HG03354 (cell line): ENCODE data around the gene ZNF175.

Source experiments
- ATAC-seq: cut with Tn5 transposase; IDR thresholded peaks from one replicate; pipeline ENCODE4 v1.9.1; 2021; ENCODE audit warnings: mild to moderate bottlenecking; ENCODE audit not compliant: unreplicated experiment, poor library complexity, severe bottlenecking

The ZNF175 gene

DNA sequence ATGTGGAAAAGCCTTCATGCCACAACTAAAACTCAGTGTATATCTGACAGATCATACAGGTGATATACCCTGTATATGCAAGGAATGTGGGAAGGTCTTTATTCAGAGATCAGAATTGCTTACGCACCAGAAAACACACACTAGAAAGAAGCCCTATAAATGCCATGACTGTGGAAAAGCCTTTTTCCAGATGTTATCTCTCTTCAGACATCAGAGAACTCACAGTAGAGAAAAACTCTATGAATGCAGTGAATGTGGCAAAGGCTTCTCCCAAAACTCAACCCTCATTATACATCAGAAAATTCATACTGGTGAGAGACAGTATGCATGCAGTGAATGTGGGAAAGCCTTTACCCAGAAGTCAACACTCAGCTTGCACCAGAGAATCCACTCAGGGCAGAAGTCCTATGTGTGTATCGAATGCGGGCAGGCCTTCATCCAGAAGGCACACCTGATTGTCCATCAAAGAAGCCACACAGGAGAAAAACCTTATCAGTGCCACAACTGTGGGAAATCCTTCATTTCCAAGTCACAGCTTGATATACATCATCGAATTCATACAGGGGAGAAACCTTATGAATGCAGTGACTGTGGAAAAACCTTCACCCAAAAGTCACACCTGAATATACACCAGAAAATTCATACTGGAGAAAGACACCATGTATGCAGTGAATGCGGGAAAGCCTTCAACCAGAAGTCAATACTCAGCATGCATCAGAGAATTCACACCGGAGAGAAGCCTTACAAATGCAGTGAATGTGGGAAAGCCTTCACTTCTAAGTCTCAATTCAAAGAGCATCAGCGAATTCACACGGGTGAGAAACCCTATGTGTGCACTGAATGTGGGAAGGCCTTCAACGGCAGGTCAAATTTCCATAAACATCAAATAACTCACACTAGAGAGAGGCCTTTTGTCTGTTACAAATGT, 16.4 kb downstream of the ZNF175 start:
- ATAC-seq, result no peak

- no peak for ATAC-seq
These were observed 18.4 kb downstream of the ZNF175 start for GRCh38 chr19:51589511-51589910.

GRCh38 chr19:51590441-51590840, 19.4 kb downstream of the ZNF175 start:
- no peak for ATAC-seq

GRCh38 chr19:51592521-51592920, 21.4 kb downstream of the ZNF175 start:
- no peak for ATAC-seq

DNA sequence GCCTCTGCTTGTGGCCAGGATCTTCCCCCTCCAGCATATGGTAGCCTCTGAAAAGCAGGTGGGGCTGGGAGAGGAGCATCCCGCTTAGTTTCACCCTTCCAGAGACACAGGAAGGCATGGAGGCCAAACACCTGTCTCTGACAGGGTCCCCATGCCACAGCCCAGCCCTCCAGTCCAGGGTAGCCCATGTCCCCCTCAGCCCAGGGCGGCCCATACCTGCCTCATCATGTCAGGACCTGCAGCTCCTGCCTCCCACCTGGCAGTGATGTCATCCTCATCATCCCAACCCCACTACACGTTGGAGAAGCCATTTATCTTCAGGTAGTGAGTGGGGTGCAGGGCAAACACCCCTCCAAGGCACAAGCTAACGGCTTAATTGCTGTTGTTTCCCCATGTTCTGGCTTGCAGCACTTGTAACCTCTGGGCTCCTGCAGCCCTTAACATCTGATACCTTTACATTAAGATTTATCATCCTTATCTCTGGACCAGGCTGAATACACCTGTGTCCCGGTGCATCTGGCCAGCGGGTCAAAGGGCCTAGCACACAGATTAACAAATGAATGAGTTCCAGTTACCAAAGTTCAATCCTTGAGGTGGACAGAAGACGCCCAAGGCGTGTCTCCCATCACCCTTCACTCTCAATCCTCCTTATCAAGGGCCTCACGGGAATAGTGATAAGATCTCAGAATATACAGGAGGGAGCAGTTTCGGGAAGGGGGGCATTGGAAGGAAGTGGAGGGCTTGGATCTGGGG, 22.2 kb downstream of the ZNF175 start:
- ATAC-seq, result no peak

DNA sequence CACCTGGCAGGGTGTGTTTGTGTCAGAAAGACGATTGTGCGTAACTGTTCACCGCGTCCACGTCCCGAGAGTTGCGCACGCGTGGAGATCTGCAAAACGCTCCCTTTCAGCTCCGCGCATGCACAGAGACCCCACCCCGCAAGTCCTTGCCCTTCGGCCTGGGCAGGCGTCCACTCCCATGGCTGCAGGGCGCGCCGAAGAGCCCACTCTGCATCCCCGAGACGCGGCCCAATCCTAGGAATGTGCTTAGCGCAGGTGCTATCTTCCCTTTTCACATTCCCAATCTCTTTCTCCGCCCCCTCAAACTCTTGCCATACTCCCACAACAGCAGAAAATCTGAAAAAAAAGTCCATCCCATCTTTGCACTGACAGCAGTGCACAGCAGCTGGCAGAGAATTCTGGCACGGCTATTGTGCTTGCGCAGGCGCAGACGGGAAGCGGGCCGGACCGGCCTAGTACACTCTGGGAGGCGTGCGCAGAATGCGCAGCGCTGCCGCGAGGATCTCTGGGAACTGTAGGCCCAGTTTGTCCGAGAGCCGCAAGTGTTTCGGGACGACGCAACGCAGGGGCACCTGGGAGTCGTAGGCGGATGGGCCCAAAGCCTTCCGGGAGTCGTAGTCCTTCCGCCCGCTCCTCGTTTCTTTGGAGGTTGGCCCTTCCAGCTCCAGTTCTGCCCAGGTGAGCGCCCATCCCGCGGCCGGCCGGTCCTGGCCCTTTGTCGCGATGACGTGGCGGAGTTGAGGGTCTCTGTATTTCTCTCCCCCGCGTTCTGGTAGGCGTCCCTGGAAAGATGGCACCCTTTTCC, 23.1 kb downstream of the ZNF175 start:
- peak; percentile 99 for ATAC-seq

- ATAC-seq, result peak; percentile 7
These were observed 23.7 kb downstream of the ZNF175 start for GRCh38 chr19:51594774-51595109.

GRCh38 chr19:51595190-51596175, 24.4 kb downstream of the ZNF175 start:
- ATAC-seq, result no peak

DNA sequence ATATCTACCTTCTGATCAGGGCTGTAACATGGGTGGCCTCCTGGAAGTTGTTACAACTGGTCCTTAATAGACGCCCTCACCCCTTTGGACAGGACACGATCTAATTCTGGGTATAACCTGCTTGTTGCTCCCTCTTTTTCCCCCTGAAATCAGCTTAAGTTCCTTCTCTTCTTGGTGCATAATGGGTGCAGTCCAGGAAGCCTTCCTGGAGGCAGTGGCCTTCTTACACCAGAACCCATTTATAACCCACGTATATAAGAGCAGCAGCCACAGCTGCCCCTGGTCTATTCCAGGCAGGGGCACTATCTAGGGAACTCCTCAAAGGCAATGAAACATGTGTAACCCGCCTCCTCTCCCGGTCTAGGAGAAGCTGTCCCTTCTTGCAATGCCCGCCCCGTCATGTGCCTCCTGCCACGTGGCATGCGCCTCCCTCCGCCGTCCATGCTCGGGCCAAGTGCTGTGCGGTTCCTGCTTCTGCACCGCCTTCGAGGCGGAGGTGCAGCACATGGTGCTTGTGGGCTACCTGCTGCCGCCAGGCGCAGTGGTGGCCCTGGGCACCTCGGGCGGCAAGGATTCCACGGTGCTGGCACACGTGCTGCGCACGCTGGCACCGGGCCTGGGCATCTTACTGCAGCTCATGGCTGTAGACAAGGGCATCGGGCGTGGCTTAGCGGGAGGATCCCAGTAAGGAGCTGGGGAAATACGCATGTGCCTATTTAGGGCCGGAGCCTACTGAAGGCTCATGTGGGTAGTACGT, 27.3 kb downstream of the ZNF175 start:
- no peak for ATAC-seq

DNA sequence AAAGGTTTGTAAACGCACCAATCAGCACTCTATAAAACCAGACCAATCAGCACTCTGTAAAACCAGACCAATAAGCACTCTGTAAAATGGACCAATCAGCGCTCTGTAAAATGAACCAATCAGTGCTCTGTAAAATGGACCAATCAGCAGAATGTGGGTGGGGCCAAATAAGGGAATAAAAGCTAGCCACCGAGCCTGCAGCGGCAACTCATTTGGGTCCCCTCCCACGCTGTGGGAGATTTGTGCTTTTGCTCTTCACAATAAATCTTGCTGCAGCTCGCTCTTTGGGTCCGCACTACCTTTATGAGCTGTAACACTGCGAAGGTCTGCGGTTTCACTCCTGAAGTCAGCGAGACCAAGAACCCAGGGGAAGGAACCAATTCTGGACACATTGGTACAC, 28.0 kb downstream of the ZNF175 start:
- ATAC-seq, result no peak

DNA sequence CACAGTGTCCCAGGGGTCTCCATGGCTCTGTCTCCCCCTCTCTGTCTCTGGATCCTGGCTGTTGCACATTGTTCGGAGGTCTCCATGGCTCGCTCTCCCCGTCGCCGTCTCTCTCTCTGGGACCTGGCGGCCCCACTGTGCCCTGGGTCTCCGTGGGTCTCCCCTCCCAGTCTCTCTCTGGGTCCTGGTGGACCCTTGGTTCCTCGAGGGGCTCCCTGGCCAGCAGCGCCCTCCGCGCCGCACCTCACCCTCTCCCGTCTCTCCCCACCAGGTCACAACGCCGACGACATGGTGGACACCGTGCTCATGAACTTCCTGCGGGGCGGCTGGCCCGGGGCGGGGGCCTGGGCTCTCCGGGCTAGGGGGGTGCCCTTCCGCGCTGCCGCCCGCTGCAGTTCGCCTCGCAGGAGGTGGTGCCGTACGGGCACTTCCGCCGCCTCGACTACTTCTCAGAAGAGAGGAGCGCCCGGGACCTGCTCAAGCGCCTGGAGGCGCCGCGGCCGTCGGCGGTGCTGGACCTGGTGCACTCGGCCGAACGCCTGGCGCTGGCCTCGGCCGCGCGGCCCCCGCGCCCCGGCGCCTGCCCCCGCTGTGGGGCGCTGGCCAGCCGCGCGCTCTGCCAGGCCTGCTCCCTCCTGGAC, 30.0 kb downstream of the ZNF175 start:
- ATAC-seq, result no peak

DNA sequence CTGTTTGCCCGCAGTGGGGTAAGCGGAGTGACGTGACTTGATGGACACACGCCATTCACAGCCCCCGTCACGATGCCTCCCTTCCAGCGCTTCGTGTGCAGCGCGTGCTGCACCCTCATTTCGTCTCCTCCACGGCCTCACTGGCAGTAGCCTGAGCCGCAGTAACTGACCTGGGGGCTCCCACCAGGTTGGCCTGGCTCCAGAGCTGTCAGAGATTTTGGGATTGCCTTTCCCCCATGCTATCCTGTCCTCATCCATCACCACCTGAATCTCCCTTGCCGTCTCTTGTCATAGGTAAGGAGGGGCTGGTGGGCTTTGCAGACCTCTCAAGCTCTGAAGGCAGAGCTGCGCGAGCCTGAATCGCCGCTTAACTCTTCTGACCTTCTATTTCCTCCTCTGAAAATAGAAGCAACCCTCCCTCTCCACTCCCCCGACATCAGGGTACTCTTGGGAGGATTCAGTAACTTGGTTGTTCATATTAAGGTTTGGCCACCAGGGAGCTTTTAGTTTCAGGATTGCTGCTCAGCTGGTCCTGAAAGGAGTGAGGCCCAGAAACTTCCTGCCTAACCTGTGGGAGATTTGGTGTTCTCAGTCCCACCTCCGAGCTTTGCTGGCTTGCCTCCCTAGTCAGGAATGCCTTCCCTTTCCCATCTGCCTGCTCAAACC, 31.2 kb downstream of the ZNF175 start:
- no peak for ATAC-seq

DNA sequence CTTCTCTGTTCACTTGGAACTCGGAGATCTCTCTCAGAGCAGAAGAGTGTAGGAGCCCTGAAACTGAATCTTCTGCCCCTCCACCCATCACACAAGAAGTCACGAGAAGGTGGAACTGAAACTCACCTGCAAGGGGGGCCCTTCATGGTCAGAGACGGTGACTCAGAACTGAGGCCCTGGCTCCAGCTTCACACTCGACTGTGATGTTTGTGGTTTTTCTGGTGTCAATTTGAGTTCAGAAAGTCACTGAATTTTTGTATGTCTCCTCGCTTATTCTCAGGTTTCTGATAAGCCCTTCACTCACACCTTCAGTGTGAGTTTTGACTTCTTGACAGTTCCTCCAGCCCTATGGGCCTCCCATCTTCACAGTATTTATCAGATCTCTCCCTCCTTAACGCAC, 36.0 kb downstream of the ZNF175 start:
- ATAC-seq, result peak; percentile 95

GRCh38 chr19:51607920-51608562, 37.0 kb downstream of the ZNF175 start:
- no peak for ATAC-seq

DNA sequence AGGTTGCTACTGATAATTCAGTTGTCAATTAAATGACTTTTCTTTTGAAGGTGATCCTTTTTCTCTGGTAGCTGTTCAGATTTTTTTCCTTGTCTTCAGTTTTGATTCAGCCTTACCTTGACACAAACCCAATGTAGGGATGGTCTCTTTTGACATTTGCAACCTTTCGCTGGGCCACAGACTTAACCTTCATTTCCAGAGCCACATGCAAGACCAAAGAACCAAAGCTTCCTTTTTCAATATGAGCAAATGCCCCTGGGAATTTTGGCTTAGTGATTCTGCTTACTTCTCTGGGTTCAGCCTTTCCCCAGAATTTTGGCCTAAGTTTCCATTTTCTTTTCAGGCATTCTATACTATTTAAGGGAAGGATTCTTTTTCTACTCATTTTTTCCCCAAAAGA, 39.5 kb downstream of the ZNF175 start:
- no peak for ATAC-seq

GRCh38 chr19:51614789-51615188, 43.7 kb downstream of the ZNF175 start:
- ATAC-seq, result no peak

- no peak for ATAC-seq
These were observed 44.9 kb downstream of the ZNF175 start for GRCh38 chr19:51615991-51616390.
